Measurements from ENCODE around the gene C16orf82. TPM values are rescaled to one million over a fixed set of nuclear protein-coding genes. Genes with fewer than 3 reads are reported as not detected.
A peak's percentile ranks its signal among the peaks of the same experiment; 100 is the strongest.
"Not testable (repeated sequence)": the region's sequence is repeated elsewhere in the genome, so short reads cannot be mapped to it uniquely, and the experiment has no call there.

Gene C16orf82
- total RNA-seq, 1 experiment from 2014 or later = not detected

DNA sequence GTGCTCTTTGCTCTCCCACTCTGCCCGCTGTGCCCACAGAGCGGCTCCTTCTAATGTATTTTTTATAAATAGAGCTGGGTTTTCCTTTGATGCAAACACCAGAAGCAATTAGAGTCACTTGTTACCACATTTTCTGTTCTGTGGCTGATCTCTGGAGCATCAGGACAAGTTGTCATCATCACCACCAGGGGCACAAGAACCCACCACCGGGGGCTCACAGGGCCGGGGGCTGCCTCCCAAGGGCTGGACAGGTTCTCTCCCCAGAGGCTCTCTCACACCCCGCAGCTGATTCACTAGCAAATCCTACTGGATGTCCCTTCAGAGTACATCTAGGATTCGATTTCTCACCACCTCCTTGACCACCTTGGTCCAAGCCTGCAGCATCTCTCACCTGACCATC, 18.5 kb downstream of the C16orf82 start:
- DNase-seq (ENCODE audit: low spot score) = peak; percentile 38
- no peak overlapping the region for H3K27ac Mint-ChIP-seq
- no peaks in the 10 kb centered on the region for H3K9me3 Mint-ChIP-seq
- H3K4me3 Mint-ChIP-seq = no peak overlapping the region
- ChIA-PET POLR2A (no interaction called here), CTCF (interaction anchor here (0.9 to 3.2 kb wide), 6 partner anchors 18 to 283 kb away, joined by 3 to 53 read pairs (median 4); partner anchors contain the start of gene C16orf82)
- peaks cover 30% of the 10 kb centered on the region for H3K4me1 Mint-ChIP-seq
- no peak for TF ChIP-seq JUN (CRISPR knock-in tag; IDR thresholded peaks at IDR 0.05)
- TF ChIP-seq NFYB (CRISPR knock-in tag; conservative IDR thresholded peaks at IDR 0.05; ENCODE audit: low read depth) = no peak
- TF ChIP-seq TEAD4 (CRISPR knock-in tag; IDR thresholded peaks at IDR 0.05) = no peak
- no peak for TF ChIP-seq SMAD3 (CRISPR knock-in tag; IDR thresholded peaks at IDR 0.05; ENCODE audit: borderline replicate concordance)
- TF ChIP-seq, protein P1, sequence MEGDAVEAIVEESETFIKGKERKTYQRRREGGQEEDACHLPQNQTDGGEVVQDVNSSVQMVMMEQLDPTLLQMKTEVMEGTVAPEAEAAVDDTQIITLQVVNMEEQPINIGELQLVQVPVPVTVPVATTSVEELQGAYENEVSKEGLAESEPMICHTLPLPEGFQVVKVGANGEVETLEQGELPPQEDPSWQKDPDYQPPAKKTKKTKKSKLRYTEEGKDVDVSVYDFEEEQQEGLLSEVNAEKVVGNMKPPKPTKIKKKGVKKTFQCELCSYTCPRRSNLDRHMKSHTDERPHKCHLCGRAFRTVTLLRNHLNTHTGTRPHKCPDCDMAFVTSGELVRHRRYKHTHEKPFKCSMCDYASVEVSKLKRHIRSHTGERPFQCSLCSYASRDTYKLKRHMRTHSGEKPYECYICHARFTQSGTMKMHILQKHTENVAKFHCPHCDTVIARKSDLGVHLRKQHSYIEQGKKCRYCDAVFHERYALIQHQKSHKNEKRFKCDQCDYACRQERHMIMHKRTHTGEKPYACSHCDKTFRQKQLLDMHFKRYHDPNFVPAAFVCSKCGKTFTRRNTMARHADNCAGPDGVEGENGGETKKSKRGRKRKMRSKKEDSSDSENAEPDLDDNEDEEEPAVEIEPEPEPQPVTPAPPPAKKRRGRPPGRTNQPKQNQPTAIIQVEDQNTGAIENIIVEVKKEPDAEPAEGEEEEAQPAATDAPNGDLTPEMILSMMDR (IDR thresholded peaks at IDR 0.05) = peak; percentile 23; the same call in 1 of the 2 replicates
- TF ChIP-seq NFE2L1 (CRISPR knock-in tag; IDR thresholded peaks at IDR 0.05) = no peak
- H3K27me3 Mint-ChIP-seq (ENCODE audit: low read depth) = no peaks in the 10 kb centered on the region
- H3K36me3 Mint-ChIP-seq = no peaks in the 10 kb centered on the region
- no peak for ATAC-seq

DNA sequence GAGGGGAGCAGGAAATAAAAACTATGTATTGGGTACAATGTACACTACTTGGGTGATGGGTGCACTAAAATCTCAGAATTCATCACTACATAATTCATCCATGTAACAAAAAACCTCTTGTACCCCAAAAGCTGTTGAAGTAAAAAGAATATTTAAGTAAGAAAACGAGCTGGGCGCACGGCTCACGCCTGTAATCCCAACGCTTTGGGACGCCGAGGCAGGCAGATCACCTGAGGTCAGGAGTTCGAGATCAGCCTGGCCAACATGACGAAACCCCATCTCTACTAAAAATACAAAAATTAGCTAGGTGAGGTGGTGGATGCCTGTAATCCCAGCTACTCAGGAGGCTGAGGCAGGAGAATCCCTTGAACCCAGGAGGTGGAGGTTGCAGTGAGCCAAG, 19.3 kb downstream of the C16orf82 start:
- H3K27ac Mint-ChIP-seq; H3K4me3 Mint-ChIP-seq; H3K36me3 Mint-ChIP-seq; H3K27me3 Mint-ChIP-seq (ENCODE audit: low read depth); POLR2A ChIA-PET; H3K9me3 Mint-ChIP-seq; ATAC-seq; DNase-seq (ENCODE audit: low spot score): not testable (repeated sequence)
- CTCF ChIA-PET = interaction anchor here (0.9 to 3.2 kb wide), 5 partner anchors 19 to 282 kb away, joined by 3 to 53 read pairs (median 4); partner anchors contain the start of gene C16orf82
- H3K4me1 Mint-ChIP-seq = peaks cover 26% of the 10 kb centered on the region

DNA sequence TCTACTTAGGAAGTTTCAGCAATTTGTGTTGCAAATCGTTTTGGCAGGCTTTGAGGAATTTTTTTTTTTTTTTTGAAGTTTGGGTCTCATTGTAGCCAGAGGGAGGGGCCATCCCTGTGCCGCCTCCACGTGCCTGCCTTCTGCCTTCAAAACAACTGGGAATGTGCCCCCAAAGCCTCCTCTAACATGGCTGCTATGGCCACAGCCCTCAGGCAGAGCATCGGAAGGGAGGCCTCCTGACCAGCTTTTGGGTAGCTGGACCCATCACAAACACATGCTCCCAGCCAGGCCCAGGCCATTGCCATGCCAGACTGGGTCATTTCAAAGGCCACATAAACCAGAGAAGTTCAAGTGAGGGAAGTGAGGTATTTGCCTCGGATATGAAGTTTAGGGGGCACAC, 21.5 kb downstream of the C16orf82 start:
- DNase-seq (ENCODE audit: low spot score) = no peak
- no peak for TF ChIP-seq MXD4 (CRISPR knock-in tag; IDR thresholded peaks at IDR 0.05; ENCODE audit: borderline replicate concordance)
- Mint-ChIP-seq H3K4me1 (peaks cover 14% of the 10 kb centered on the region), H3K27me3 (ENCODE audit: low read depth) (no peaks in the 10 kb centered on the region; the same call in 1 of the 2 replicates), H3K4me3 (no peak overlapping the region), H3K9me3 (no peaks in the 10 kb centered on the region), H3K27ac (no peak overlapping the region), H3K36me3 (no peaks in the 10 kb centered on the region)
- no peak for ATAC-seq
- CTCF ChIA-PET = interaction anchor here (2.0 kb wide), 1 partner anchor 22 kb away, joined by 6 read pairs; no protein-coding TSS in a partner anchor
- POLR2A ChIA-PET = no interaction called here

DNA sequence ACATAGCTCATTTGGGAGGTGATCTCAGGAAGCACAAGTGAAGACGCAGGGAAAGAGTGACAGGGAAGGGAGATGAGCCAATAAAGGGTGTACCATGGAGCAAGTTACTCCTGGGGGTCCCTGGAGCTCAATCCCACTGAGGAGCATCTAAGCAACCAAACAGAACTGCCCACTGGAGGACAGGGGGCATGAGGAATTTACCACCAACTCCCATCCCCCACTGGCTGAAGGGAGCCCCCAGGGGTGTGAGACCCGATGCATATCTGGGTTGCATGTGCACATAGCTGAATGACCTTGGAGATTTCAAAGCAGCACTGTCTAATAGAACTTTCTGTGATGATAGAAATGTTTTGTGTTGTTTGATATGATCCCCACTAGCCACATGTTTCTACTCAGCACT, 29.6 kb downstream of the C16orf82 start:
- ATAC-seq (no peak), DNase-seq (ENCODE audit: low spot score) (no peak)
- H3K4me1 Mint-ChIP-seq = no peaks in the 10 kb centered on the region
- CTCF ChIA-PET = interaction anchor here (1.0 kb wide), 1 partner anchor 14 kb away, joined by 3 read pairs; no protein-coding TSS in a partner anchor
- no peak overlapping the region for H3K27ac Mint-ChIP-seq
- no peak overlapping the region for H3K4me3 Mint-ChIP-seq
- H3K9me3 Mint-ChIP-seq = peaks cover 32% of the 10 kb centered on the region
- TF ChIP-seq ZNF263 (CRISPR knock-in tag; IDR thresholded peaks at IDR 0.05; ENCODE audit: low read depth) (no peak), NR1H2 (CRISPR knock-in tag; IDR thresholded peaks at IDR 0.05) (no peak), TEAD4 (CRISPR knock-in tag; IDR thresholded peaks at IDR 0.05) (no peak)
- TF ChIP-seq, protein P2, sequence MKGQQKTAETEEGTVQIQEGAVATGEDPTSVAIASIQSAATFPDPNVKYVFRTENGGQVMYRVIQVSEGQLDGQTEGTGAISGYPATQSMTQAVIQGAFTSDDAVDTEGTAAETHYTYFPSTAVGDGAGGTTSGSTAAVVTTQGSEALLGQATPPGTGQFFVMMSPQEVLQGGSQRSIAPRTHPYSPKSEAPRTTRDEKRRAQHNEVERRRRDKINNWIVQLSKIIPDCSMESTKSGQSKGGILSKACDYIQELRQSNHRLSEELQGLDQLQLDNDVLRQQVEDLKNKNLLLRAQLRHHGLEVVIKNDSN (CRISPR knock-in tag; IDR thresholded peaks at IDR 0.05) = no peak
- no peaks in the 10 kb centered on the region for H3K36me3 Mint-ChIP-seq
- H3K27me3 Mint-ChIP-seq (ENCODE audit: low read depth) = peaks cover 7% of the 10 kb centered on the region; the same call in 1 of the 2 replicates
- POLR2A ChIA-PET = no interaction called here

DNA sequence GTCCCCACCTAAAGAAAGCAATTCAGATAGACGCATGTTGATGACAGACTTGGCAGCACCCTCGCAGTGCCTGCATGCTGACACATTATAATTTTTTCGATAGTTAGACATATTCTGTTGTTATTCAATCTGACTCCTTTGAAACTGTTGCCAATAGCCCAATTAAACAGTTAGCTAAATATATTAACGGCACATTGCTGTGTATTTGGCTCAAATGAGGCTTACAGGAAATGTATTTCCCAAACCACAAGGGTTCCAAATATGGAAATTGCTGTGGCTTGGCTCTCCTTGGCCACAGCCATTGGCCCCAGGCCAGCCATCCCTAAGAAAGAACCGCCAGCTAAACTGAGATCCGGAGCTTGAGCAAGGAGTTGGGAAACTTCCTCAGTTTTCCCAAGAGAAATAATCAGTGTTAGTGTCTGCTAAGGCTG, 31.1 kb downstream of the C16orf82 start:
- no peak for TF ChIP-seq NFE2L1 (CRISPR knock-in tag; IDR thresholded peaks at IDR 0.05)
- TF ChIP-seq ZBTB21 (CRISPR knock-in tag; IDR thresholded peaks at IDR 0.05; ENCODE audit: borderline replicate concordance) = no peak
- DNase-seq (ENCODE audit: low spot score) = no peak
- ATAC-seq = no peak
- no peak overlapping the region for H3K4me3 Mint-ChIP-seq
- no peaks in the 10 kb centered on the region for H3K4me1 Mint-ChIP-seq
- ChIA-PET CTCF (interaction anchor here (1.9 kb wide), 1 partner anchor 12 kb away, joined by 14 read pairs; no protein-coding TSS in a partner anchor), POLR2A (no interaction called here)
- peaks cover 7% of the 10 kb centered on the region; the same call in 1 of the 2 replicates for H3K27me3 Mint-ChIP-seq (ENCODE audit: low read depth)
- H3K36me3 Mint-ChIP-seq = no peaks in the 10 kb centered on the region
- H3K27ac Mint-ChIP-seq = no peak overlapping the region
- peaks cover 32% of the 10 kb centered on the region for H3K9me3 Mint-ChIP-seq

All from WTC11 (cell line).